Activated CD8-positive, alpha-beta memory T cell treated with anti-CD3 and anti-CD28 coated beads, Interleukin-2, amount 10 ng/mL, durations not matched to agents 7 days and 5 days (primary cell): ENCODE data around the gene VAV3. TPM values are rescaled to one million over a fixed set of nuclear protein-coding genes. Genes with fewer than 3 reads are reported as not detected.
A peak's percentile ranks its signal among the peaks of the same experiment; 100 is the strongest.

Experiments
- ATAC-seq: fragments of 150-1000 bp; cut with Tn5 transposase; one replicate; pipeline ENCODE4 v1.10.0; 2021; ENCODE audit warnings: moderate library complexity
- CTCF ChIA-PET: fragments of 350-600 bp; sonication (Branson Sonifier 250); formaldehyde crosslinking; loops from one replicate; lab custom pipeline; 2021; ENCODE audit warnings: antibody characterized with exemption; lab: Charles Lee
- DNase-seq: peaks from one replicate; pipeline ENCODE4 v3.0.0-alpha.2; 2020
- H3K27ac Mint-ChIP-seq: one replicate; pipeline ENCODE4 v1.8.0; 2021; ENCODE audit warnings: mild to moderate bottlenecking, mixed read lengths
- H3K27me3 Mint-ChIP-seq: one replicate; pipeline ENCODE4 v1.8.0; 2021; ENCODE audit warnings: mixed read lengths
- H3K36me3 Mint-ChIP-seq: one replicate; pipeline ENCODE4 v1.8.0; 2021; ENCODE audit warnings: mild to moderate bottlenecking, mixed read lengths
- H3K4me1 Mint-ChIP-seq: one replicate; pipeline ENCODE4 v1.8.0; 2021; ENCODE audit warnings: mixed read lengths
- H3K4me3 Mint-ChIP-seq: one replicate; pipeline ENCODE4 v1.8.0; 2021; ENCODE audit warnings: mild to moderate bottlenecking, moderate library complexity, mixed read lengths
- H3K9me3 Mint-ChIP-seq: one replicate; pipeline ENCODE4 v1.8.0; 2022; ENCODE audit warnings: low read depth, mixed read lengths
- total RNA-seq, 2 experiments: library from RNA; stranded (reverse); gene quantifications; one replicate each; pipeline ENCODE4 v1.2.3, GENCODE V29; 2021

VAV3 gene
- total RNA-seq, 2 experiments from 2014 or later, result 3.1 to 4.5 TPM

DNA sequence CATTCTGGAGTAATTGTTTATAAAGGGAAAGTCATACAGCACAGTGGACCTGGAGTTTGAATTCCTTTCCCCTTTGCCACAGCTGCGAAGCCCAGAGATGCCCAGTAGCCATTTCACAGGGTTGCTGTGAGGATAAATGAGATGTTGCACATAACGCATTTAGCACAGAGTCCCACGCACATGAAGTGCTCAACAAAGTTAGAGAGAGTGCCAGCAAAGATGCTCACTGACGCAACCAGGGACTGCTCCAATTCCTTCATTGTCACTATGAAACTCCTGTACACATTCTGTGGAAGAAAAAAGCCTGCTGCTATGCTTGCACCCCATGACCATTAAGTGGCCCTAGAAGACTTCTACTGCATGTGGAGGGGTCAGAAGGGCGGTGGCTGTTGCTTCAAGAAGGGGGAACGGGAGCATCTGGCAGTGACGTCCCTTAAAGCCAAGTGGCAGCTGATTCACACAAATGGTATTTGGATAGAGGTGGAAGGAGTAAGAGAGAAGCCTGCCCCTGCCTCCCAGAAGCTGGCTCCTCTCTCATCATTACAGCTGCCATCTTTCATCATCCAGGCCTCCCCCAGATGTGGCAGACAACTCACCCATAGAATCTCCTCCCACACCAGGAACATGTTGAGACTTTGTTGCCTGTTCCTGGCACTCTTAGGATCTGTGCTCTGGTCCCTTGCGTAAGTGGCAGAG lies 26.5 kb upstream of the VAV3 start:
- H3K27ac Mint-ChIP-seq, result no peak overlapping the region
- H3K36me3 Mint-ChIP-seq, result no peaks in the 10 kb centered on the region
- H3K27me3 Mint-ChIP-seq, result no peaks in the 10 kb centered on the region
- no peak overlapping the region for H3K4me3 Mint-ChIP-seq
- H3K4me1 Mint-ChIP-seq, result no peaks in the 10 kb centered on the region
- DNase-seq (no peak), ATAC-seq (no peak)
- H3K9me3 Mint-ChIP-seq, result no peaks in the 10 kb centered on the region
- CTCF ChIA-PET, result no interaction called here

DNA sequence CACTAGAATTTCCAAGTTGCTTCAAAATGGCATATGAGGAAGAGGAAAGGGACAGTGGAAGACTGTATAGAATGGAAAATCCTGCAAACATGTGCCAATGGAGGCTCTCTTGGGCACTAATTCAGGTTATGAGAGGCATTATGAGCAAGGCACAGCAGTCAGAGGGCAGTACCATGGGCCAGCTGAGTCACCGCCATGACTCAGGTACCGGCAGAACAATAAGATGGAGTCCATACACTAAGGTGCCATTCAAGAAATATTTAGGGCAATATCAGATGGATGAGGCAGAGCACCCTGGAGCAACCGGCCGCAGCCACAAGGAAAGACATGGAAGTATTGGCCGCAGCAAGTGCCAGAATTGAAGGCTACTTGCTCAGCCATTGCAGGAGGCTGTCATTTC lies 25.6 kb upstream of the VAV3 start:
- no peak overlapping the region for H3K4me3 Mint-ChIP-seq

DNA sequence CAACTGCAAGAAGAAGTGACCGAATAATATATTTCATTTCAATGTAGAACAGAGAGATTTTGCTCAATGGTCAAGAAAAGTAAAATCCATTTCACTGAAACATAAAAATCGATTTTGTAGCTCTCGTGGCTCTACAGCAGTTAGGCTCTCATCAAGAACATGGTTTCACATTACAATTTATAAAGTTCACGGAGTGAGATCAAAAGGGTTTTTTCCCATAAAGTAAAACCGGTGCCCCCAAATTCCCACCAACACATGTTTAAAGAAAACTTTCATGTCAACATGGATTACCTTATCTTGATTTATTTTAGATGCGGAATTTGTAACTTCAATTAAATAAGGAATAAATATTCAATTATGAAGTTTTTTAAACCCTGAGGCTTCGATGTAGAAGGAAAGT lies 16.3 kb upstream of the VAV3 start:
- no peak for ATAC-seq

More for the DNA sequence above, 25.6 kb upstream of the VAV3 start:
- CTCF ChIA-PET, result no interaction called here
- no peak overlapping the region for H3K27ac Mint-ChIP-seq
- no peaks in the 10 kb centered on the region for H3K36me3 Mint-ChIP-seq
- no peaks in the 10 kb centered on the region for H3K27me3 Mint-ChIP-seq
- no peaks in the 10 kb centered on the region for H3K9me3 Mint-ChIP-seq
- no peak for ATAC-seq
- DNase-seq, result no peak
- no peaks in the 10 kb centered on the region for H3K4me1 Mint-ChIP-seq

GRCh38 chr1:107979926-107980325 lies 14.9 kb upstream of the VAV3 start:
- no peak overlapping the region for H3K4me3 Mint-ChIP-seq
- CTCF ChIA-PET, result no interaction called here
- H3K27ac Mint-ChIP-seq, result no peak overlapping the region
- H3K9me3 Mint-ChIP-seq, result no peaks in the 10 kb centered on the region
- DNase-seq, result no peak
- peaks cover 8% of the 10 kb centered on the region for H3K4me1 Mint-ChIP-seq
- H3K36me3 Mint-ChIP-seq, result no peaks in the 10 kb centered on the region
- ATAC-seq, result no peak
- peaks cover 19% of the 10 kb centered on the region for H3K27me3 Mint-ChIP-seq

More for the DNA sequence above, 16.3 kb upstream of the VAV3 start:
- CTCF ChIA-PET, result no interaction called here
- H3K27me3 Mint-ChIP-seq, result peaks cover 19% of the 10 kb centered on the region
- no peak overlapping the region for H3K4me3 Mint-ChIP-seq
- no peak overlapping the region for H3K27ac Mint-ChIP-seq
- peaks cover 7% of the 10 kb centered on the region for H3K4me1 Mint-ChIP-seq
- DNase-seq, result no peak
- H3K36me3 Mint-ChIP-seq, result no peaks in the 10 kb centered on the region
- H3K9me3 Mint-ChIP-seq, result no peaks in the 10 kb centered on the region

DNA sequence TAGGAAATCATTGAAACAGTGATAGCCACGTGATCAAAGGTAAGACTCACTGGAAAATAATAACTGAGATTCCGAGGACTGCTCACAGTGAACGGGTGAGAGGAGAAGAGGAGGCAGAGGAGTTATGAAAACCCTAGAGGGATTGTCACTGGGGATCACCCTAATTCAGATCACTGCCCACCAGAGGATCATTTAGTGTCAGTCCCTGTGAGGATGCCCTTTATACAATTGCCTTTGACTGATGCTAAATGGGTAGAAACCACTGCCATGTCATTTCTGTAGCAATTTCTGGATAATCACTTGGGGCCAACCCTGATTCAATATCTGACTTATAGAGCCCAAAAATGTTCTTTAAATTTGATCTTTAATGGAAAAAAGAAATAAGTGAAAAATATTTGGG lies 14.1 kb upstream of the VAV3 start:
- ATAC-seq (no peak), DNase-seq (no peak)
- no peaks in the 10 kb centered on the region for H3K36me3 Mint-ChIP-seq
- CTCF ChIA-PET, result no interaction called here
- no peak overlapping the region for H3K4me3 Mint-ChIP-seq
- H3K9me3 Mint-ChIP-seq, result no peaks in the 10 kb centered on the region
- H3K27ac Mint-ChIP-seq, result no peak overlapping the region
- peaks cover 8% of the 10 kb centered on the region for H3K4me1 Mint-ChIP-seq
- H3K27me3 Mint-ChIP-seq, result peaks cover 23% of the 10 kb centered on the region

- Mint-ChIP-seq H3K9me3 (no peaks in the 10 kb centered on the region), H3K36me3 (no peaks in the 10 kb centered on the region), H3K27ac (no peak overlapping the region), H3K27me3 (peaks cover 15% of the 10 kb centered on the region), H3K4me1 (peaks cover 12% of the 10 kb centered on the region), H3K4me3 (no peak overlapping the region)
- ATAC-seq (no peak), DNase-seq (no peak)
- CTCF ChIA-PET, result interaction anchor here (1.8 to 3.1 kb wide), 3 partner anchors 12 to 194 kb away, joined by 4 to 13 read pairs (median 12); partner anchors contain the start of gene VAV3
Observed at GRCh38 chr1:107976836-107977235, 11.9 kb upstream of the VAV3 start.

GRCh38 chr1:107976431-107976830 lies 11.5 kb upstream of the VAV3 start:
- H3K27ac Mint-ChIP-seq, result no peak overlapping the region
- no peak for DNase-seq
- CTCF ChIA-PET, result interaction anchor here (1.8 to 3.1 kb wide), 3 partner anchors 12 to 194 kb away, joined by 4 to 13 read pairs (median 12); partner anchors contain the start of gene VAV3
- no peak overlapping the region for H3K4me3 Mint-ChIP-seq
- ATAC-seq, result no peak
- H3K9me3 Mint-ChIP-seq, result no peaks in the 10 kb centered on the region
- H3K36me3 Mint-ChIP-seq, result no peaks in the 10 kb centered on the region
- peaks cover 16% of the 10 kb centered on the region for H3K27me3 Mint-ChIP-seq
- peaks cover 12% of the 10 kb centered on the region for H3K4me1 Mint-ChIP-seq

- CTCF ChIA-PET, result interaction anchor here (1.8 to 3.1 kb wide), 3 partner anchors 11 to 193 kb away, joined by 4 to 13 read pairs (median 12); partner anchors contain the start of gene VAV3
- Mint-ChIP-seq H3K27ac (no peak overlapping the region), H3K4me3 (no peak overlapping the region), H3K4me1 (peaks cover 12% of the 10 kb centered on the region), H3K36me3 (no peaks in the 10 kb centered on the region), H3K9me3 (no peaks in the 10 kb centered on the region), H3K27me3 (peaks cover 16% of the 10 kb centered on the region)
- ATAC-seq (no peak), DNase-seq (no peak)
Observed at GRCh38 chr1:107975851-107976250, 10.9 kb upstream of the VAV3 start.

- CTCF ChIA-PET, result interaction anchor here (1.1 kb wide), 1 partner anchor 192 kb away, joined by 3 read pairs; no protein-coding TSS in a partner anchor
- H3K9me3 Mint-ChIP-seq, result no peaks in the 10 kb centered on the region
Observed at GRCh38 chr1:107974090-107974489, 9.1 kb upstream of the VAV3 start.

DNA sequence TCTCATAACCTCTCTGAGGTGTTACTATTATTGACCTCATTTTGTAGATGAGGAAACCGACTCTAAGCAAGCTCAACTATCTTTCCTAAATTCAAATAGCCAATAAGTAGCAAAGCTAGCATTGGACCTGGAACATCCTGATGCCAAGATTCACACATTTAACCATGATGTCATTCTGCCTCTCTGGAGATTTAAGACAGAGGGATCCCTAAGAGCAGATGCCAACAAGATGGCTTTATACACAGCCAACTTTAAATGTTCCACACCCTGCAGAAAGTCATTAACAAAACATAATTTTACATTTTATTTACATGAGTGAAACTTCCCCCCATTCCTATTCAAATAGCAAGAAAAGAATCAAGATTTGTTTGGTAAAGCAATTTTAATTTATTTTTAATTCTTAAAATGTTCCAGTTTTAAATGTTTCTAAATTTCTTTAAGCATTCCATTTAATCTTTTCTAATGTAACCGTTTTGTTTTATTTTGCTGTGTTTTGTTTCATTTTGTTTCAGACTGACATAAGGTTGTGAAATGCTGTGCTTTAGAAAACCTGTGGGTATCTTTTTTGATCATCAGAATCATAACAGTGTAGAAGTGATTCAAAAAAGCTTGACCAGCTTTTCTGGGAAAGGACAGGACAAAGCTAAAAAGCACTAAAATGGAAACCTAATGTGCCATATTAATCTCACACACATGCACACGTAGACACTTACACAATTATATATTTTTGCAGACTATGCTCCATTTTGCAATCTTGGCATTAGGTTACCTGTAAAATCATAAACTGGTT lies 7.6 kb upstream of the VAV3 start:
- Mint-ChIP-seq H3K4me1 (peaks cover 7% of the 10 kb centered on the region), H3K27me3 (peaks cover 9% of the 10 kb centered on the region), H3K9me3 (no peaks in the 10 kb centered on the region), H3K4me3 (no peak overlapping the region), H3K36me3 (no peaks in the 10 kb centered on the region), H3K27ac (no peak overlapping the region)
- CTCF ChIA-PET, result no interaction called here
- ATAC-seq (no peak), DNase-seq (no peak)

More at GRCh38 chr1:107974090-107974489, 9.1 kb upstream of the VAV3 start:
- Mint-ChIP-seq H3K27ac (no peak overlapping the region), H3K4me1 (peaks cover 12% of the 10 kb centered on the region), H3K27me3 (peaks cover 12% of the 10 kb centered on the region), H3K4me3 (no peak overlapping the region), H3K36me3 (no peaks in the 10 kb centered on the region)
- DNase-seq, result no peak
- ATAC-seq, result no peak

DNA sequence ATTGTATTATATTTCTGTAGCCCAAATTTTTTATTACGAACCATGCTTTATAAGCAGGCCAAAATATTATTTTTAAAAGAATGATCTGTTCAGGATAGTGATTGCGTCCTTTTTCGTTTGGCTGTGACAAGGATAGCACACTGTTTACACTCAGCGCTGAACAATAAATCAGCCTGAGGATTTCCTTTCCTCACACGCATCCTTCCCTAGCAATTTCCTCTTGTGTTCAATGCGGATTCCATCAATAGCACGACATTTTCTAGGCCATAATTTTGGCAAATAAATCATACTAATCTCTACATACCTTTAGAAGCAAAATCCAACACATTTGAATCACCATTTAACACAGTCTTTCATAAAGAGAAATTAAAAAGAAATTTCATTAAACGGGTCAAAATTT lies 1.6 kb upstream of the VAV3 start:
- CTCF ChIA-PET, result interaction anchor here (1.2 kb wide), 1 partner anchor 185 kb away, joined by 3 read pairs; no protein-coding TSS in a partner anchor

DNA sequence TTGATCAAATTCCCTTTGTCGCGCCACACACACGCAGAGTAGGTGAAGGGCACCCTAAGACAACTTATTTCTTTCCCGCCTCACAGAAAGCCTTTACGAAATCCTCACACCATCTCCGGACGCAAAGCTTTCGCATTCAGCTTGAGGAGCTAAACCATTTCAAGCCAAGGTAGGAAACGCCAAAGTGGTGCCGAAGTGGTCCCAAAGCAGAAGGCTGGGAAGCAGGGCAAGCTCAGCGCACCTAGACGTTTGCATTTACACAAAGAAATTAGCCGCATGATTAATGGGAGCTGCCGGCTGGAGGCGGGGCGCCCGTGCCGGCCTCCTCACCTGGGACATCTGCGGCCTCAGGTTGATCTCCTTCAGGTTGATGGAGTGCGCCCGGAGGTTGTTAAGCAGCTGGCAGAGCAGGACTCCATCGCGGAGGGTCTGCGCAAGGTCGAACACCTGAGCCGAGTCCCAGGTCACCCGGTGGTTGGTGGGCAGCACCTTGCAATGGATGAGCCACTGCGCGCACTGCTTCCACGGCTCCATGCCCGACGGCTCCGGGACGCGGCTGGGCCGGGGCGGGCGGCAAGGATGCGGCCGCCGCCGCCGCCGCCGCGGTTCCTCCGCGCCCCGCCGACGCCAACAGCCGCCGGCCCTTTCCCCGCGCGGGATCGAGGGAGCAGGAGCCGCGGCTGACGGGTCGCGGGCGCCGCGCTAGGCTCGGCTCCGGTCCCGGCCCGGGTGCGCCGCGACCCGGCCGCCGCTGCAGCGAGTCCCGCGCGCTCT lies 457 bp downstream of the VAV3 start:
- peaks cover 23% of the 10 kb centered on the region for H3K4me1 Mint-ChIP-seq
- CTCF ChIA-PET, result interaction anchor here (1.0 to 3.5 kb wide), 11 partner anchors 11 to 181 kb away, joined by 3 to 29 read pairs (median 4); no protein-coding TSS in a partner anchor

More for the DNA sequence above, 1.6 kb upstream of the VAV3 start:
- peaks cover 12% of the 10 kb centered on the region for H3K27me3 Mint-ChIP-seq
- H3K4me1 Mint-ChIP-seq, result peaks cover 23% of the 10 kb centered on the region
- no peak for ATAC-seq
- DNase-seq, result no peak
- peak overlapping the region; percentile 30 for H3K4me3 Mint-ChIP-seq
- no peaks in the 10 kb centered on the region for H3K9me3 Mint-ChIP-seq
- H3K36me3 Mint-ChIP-seq, result no peaks in the 10 kb centered on the region
- no peak overlapping the region for H3K27ac Mint-ChIP-seq

More for the DNA sequence above, 457 bp downstream of the VAV3 start:
- peaks cover 10% of the 10 kb centered on the region for H3K27me3 Mint-ChIP-seq
- peak overlapping the region; percentile 80 for H3K27ac Mint-ChIP-seq
- H3K36me3 Mint-ChIP-seq, result no peaks in the 10 kb centered on the region
- ATAC-seq, result peak; percentile 16
- no peaks in the 10 kb centered on the region for H3K9me3 Mint-ChIP-seq
- peak; percentile 49 for DNase-seq
- H3K4me3 Mint-ChIP-seq, result peak overlapping the region; percentile 83
